CMK (cell line): ENCODE measurements around the gene PACRG.
"Not testable (repeated sequence)": the region's sequence is repeated elsewhere in the genome, so short reads cannot be mapped to it uniquely, and the experiment has no call there.

Experiments
- DNase-seq: peaks from one replicate; pipeline ENCODE4 v3.0.0-alpha.2; 2010; ENCODE audit warnings: low read depth

PACRG gene

DNA sequence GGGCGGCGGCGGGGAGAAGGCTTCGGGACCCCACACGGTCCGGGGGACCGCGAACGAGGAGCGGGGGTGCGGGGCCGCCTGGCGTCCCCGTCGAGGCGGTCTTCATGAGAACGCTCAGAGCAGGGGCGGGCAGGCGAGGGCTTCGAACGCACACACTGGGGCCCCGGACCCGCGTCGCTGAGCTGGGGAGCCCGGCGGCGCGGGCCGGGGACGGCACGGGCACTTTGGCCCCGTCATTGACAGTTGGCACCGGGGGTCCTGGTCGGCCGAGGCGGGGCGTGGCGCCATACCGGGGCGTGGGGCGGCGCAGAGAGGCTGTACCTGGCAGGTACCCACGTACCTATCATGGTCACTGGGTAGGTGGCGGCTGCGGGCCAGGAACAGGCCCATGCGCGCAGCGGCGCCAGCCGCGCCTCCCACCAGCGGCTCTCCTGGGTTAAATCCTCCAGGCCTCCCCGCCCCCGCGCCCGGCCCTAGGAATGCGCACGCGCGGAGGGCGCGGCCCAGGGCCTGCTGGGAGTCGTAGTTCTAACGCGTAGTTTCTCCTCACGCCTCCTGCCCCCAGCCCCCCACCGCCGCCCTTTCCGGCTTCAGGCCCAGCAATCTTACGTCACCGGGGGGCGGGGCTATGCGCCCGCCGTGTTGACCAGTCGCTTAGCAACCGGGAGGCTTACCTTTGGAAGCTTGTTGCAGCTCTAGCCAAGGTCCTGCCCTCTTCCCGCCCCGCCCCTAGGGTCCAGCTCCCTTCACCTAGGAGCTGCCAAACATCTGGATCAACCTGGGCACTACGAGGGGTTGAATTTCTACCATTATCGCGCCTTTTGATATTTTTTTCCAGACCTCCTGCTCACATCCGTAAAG is at the start of gene PACRG, which contains the start of gene PRKN:
TSS of gene PACRG (plus strand) at position 653 of the 861 bp plus-strand sequence.
TSS of gene PRKN (minus strand) at position 445 of the 861 bp plus-strand sequence.
- DNase-seq, result peak; percentile 86

DNA sequence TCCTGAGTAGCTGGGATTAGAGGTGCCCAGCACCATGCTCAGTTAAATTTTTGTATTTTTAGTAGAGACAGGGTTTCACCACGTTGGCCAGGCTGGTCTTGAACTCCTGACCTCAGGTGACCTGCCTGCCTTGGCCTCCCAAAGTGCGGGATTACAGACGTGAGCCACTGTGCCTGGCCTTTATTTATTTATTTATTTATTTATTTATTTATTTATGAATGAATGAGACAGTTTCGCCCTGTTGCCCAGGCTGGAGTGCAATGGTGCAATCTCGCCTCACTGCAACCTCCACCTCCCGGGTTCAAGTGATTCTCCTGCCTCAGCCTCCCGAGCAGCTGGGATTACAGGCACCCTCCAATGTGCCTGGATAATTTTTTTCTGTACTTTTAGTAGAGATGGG is 48.9 kb upstream of the PACRG start:
- DNase-seq, result not testable (repeated sequence)

DNA sequence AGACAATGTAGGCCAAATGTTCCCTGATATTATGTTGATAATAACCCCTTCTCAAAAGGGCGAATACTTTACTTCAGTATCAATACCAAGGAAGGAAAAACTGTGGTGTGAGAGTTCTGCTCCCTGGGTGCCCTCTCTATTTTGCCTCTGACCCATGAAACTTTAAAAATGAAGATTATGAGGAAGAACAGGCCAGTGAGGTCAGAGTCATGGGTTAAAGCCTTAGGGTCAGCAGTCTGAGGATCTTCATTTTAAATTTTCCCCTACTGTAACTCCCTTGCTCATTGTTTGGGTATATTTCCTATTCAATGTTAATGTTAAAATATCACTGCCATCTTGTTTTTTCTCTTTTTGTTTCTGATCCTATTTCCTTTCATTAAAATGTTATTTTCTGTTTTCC is 48.1 kb upstream of the PACRG start:
- no peak for DNase-seq

DNA sequence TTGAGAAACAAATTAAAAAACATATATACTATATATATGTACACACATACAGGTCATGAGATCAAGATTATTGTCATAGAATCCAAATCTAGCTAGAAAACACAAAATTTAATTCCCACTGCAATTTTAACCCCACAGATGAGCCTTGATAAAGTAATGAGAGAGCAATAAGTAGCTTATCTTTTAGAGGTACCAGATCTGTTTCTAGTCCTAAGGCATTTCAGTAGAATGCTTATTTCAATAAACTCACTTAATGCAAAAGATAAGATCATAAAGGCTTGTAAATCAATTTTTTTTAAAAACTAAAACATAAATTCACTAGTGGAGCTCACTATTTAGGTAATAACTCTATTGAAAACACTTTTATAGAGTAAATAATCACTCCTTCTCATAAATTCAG is 47.4 kb upstream of the PACRG start:
- no peak for DNase-seq

DNA sequence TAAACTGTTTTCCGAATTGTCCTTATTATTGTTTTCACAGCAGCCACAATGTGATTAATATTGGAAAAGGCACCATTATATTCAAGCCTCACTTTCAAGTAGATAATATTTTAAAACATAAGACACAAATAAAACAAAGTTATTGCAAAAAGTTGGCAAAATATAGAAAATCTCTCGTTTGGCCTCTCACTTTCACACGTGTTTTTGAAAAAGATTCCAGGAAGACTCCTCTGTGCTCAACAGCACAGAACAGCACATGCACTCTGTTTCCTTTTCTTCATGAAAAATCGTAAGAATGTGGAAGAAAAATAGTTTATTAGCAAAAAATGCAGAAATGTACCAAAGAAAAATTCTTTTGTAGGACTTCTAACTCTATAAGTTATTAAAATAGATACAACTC is 46.9 kb upstream of the PACRG start:
- DNase-seq, result no peak

DNA sequence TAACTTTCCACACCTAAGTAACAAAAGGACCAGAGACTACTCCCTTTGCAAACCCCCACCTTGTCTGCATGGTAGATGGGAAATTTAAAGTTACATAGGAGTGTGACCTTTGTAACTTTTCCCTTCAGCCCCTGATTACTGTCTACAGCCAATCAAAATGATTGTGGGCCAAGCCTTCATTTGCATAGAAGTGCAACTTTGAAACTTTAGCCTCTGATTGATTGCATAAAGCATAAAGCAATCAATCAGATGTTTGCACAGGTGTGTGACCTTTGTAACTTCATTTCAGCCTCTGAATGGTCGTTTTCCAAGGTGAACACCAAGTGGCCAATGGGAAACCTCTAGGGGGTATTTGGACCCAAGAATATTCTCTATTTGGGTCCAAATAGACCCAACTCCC is 46.3 kb upstream of the PACRG start:
- no peak for DNase-seq

DNA sequence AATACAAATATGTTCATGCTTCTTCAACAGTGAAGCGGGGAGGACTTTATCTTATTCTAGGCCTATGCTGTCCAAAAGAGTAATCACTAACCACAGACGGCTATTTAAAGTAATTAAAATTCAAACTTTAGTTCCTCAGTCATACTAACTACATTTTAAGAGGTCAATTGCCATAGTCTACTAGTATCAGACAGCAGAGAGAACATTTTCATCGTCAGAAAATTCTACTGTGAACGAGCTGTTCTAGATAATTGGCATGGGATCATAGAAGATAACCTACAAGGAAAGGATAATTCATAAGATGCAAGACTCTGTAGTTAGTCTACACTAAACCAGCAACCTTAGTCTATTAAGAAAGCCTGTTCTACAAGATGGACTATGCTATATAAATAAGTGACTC is 44.6 kb upstream of the PACRG start:
- no peak for DNase-seq

DNA sequence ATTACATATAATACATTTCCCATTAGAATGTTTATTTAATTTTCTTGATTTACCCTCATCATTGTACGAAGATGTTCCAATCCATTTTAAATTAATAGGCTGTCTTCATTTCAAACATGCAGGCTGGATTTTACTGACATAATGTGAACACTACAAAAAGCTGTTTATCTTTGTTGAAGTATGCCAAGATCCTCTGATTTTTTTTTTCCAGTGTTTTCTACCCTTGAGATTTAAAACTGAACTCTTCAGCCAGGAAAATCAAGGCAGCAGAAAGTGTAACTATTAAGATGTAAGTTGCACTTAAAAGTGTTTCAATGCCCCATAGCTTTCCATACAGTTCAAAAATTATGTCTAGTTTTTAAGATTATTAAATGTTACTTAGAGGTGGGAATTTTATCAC is 43.7 kb upstream of the PACRG start:
- no peak for DNase-seq

DNA sequence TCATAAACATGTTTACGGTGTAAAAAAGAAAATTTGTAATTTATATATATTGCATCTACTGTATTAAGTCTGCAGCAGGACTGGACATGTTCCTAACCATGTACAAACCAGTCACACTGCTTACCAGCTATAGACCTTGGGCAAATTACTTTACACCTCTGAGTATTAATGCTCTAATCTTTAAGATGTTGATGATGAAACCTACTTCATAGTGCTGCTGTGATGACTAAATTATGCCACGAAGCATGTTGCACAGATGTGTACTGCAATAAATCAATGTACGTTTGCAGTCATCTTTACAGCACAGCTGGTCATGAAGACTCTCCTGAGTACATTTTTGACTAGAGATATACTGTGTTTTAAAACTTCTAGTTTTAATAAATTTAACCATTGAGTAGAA is 42.8 kb upstream of the PACRG start:
- DNase-seq, result no peak

DNA sequence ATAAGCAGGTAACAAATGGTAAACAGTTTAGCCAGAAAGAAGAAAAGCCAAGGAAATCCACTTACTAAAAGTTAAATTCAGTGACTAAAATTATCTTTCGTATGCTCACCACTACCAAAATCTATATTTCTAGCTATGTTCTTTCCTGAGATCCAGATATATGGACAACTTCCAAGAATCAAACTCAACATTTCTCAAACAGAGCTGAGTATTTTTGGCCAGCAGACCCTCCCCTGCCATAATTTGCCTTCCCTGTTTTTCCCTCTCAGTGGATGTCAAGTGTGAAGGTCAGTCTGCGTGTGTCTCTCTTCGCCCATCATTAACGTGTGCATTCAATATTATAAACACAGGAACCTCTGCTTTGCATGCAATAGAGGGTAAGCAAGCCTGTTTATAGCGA is 42.2 kb upstream of the PACRG start:
- DNase-seq, result no peak

DNA sequence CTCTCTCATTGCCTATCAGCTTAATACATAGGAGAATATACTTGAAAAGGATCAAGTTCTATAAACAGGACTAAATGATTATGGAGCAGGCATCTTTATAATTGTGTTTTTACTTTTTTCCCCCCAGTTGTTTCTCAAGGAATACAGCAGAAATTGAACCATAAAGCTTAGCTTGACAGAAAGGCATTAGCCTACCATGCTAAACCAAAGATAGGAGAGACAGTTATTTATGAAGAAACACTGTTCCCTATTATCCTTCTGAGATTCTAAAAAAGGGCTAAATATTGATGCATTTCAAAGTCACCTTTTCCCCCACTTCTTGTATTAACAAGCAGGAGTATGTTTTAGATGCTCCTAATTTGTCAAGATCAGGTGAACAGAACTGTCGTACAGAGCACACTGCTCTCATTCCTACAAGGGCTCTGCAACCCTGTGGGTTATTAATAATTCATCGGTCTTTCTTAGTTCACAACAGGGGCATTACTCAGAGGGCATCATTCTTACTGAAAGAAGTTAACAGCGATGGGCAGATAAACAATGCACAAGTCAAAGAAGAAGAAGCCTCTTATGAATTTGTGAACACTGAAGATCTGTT is 38.9 kb upstream of the PACRG start:
- no peak for DNase-seq

DNA sequence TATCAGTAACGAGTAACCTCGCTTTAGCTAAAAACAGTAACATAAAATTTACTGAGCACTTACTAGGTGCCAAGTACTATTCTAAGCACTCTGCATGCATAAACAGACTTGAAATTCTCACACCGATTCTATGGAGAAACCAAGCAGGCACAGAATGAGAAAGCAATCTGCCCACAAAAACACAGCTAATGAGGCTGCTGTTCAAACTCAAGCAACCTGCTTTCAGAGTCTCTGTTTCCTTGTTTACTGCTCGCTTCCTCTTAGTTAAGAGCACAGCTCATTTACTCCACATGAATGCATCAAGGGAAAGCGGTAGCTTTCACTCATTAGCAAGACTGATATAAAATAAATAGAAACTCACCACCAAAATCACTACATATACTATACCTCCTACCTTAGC is 37.6 kb upstream of the PACRG start:
- DNase-seq, result no peak

DNA sequence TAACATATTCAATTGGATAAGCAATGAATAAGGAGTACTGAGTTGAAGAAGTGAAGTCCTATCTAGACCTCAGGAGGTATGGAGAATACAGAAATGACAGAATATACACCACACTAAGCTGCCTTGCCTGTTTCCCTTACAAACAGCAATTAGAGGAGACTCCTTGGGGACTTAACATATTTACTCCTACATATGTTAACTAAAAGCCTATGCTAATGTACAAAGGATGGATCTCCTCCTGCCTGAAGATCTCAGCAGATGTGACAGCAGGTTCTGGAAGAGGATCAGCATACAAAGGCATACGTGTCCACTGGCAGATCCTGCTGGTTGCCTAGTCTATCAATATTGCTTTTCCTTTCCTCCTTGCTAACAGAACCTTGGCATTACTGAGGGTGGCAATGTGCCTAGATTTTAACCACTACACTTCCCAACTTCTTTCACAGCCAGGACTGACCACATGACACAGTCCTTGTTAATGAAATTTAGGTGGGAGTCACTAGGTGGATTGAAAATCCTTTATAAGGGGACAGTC is 29.8 kb upstream of the PACRG start:
- no peak for DNase-seq

DNA sequence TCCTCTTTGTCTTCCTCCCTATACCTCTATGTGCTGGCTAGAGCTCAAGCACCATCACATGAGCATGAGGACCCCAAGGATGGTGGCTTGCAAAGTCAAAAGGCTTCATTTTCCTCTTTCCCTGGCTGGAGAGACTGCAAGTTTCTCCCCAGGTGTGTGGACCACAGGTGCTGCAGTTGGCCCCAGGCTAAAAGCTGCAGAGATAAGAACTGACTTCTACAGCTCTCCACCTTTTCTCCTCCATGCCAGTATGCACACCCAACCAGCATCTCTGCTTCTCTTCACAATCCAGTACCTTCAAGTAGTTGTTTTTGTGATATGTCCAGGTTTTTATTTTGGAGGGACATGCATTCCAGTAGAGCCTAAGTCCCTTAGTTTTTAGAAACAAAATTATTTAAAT is 29.3 kb upstream of the PACRG start:
- DNase-seq, result no peak

DNA sequence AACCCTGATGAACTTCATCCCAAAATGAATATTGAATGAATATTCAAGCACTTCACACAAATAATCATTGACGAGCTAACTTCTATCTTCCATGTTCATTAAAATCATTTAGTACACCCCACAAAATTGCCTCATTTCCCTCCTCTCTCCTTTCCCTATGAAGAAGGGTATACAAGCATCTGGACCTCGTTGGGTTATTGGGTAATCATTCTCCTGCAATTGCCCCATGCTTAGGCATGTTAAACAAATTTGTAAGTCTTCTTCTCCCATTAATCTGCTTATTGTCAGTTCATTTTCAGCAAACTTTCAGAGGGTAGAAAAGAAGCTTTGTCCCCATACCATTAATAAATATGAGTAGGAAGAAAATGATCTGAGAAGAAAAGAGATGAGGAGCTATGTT is 27.8 kb upstream of the PACRG start:
- DNase-seq, result no peak

DNA sequence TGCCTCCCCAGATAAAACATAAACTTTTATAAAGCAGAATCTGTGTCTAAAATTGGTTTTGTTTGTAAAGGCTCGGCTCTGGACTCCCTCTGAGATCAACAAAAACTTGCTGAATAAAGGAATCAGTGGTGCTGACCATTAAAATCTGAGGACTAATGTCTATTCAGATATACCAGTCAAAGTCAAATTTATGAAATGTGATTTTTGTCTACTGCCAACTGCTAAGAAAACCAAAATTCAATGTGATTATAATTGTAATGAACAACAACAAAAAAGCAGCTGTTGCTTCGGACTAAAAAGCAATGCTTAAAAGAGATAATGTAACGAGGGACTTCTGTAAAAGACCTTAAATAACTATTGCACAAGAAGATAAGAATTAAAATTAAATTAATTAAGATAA is 26.8 kb upstream of the PACRG start:
- DNase-seq, result no peak

DNA sequence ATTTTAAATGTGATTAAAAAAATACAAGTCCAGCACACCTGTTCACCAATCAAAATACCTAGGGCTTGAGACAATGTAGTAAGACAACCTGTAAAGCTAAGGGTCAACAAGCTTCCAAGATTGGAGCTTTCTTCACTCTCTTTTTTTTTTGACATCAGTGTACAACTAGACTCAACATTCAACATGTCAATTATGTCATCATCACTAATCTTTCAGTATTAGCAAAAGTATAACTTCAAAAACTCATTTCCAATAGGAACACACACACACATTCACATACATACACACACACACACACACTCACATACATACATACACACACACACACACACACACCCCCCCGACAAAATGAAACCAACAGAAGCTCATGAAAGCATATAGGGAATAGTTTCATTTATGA is 26.2 kb upstream of the PACRG start:
- DNase-seq, result no peak

DNA sequence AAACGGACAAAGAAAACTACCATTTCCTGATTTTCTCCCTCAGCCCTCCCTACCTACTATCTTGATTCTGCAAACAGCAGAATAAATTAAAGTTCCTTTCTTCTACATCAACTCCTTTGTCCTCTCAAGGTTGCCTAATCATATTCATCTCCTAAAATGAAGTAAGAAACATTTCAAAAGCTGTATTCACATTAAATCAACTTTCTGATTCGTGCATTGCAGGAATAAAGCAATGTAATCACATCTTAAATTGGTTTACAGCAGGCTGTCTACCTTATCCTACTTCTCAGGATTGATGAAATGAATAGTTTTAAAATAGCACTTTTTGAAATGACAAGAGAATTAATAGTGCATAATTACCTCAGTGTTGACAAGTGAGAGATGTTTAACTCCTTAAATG is 25.3 kb upstream of the PACRG start:
- DNase-seq, result no peak

DNA sequence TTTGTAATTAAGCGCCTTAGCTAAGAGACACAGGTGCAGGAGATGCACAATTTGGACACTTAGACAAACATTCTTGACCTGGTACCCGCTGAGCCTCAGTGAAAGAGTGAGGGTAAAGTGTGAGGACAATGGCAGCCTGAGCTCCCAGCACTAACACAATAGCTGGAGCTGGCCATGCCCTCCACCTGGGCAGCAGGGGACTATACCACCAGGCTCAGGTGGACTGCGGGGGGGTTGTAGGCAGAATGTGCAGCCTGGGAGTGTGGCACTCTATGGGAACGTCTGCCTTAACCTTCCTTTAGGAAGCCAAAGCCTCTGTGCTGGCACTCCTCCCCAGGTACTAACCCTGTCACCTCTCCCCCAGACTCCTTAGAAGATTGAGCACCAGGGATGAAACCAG is 23.8 kb upstream of the PACRG start:
- no peak for DNase-seq

DNA sequence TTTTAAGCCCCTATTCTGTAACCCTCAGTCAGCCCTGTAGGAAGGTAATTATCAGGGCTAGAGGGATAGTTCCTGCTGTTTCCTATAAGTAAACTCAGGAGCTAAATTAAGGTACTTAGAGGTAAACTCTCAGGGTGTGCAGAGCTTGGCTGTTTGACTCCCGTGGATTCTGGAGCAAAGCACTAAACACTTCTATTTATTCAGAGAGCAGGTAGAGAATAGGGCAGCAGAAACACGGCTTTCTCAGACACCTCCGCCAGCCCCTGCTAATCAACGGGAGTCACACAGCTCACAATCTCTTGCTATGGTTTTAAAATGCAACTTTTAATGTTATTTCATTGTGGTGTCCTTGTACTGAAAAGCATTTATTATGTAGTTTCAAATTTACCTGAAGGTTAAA is 22.0 kb upstream of the PACRG start:
- no peak for DNase-seq

DNA sequence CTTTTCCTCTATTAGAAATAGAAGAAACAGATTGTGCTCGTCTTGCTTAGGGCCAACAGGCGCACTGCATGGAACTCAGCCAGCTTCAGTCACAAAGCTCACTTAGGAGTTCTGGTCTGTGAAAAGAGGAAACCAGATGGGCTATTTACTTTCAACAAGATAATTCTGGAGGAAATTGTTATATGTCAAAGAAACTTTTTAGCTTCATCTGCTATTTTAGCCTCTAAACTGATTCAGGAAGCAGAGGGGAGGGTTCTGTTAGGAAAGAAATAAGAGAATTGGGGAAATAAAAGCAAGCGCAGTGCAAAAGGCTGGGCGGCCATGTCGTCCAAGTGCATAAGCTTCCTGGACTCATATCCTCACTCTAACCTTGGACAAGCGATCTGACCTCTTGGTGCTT is 21.5 kb upstream of the PACRG start:
- DNase-seq, result no peak

DNA sequence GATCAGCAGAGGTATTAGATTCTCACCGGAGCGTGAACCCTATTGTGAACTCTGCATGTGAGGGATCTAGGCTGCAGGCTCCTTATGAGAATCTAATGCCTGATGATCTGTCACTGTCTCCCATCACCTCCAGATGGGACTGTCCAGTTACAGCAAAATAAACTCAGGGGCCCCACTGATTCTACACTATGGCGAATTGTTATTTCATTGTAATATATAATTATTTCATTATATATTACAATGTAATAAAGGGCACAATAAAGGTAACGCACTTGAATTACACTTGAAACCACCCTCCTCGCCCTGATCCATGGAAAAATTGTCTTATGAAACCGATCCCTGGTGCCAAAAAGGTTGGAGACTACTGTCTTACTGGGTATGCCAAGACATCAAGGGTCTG is 18.8 kb upstream of the PACRG start:
- no peak for DNase-seq

DNA sequence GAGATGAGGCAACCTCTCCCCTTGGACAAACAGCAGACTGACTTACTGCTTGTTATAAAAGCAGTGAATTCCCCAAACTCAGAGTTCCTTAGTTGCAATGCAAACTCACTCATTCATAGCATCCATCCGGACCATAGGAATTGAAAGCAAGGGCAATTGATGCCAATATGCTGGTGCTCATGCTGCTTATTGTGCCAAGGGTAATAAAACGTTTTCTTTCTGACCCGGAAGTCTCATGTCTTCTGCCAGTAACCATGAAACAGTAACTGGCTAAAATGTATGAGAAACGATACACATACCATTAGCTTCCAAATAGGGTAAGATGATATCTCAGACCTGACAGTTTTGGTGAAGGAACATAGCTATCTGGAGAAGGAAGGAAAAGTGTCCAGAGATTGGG is 18.3 kb upstream of the PACRG start:
- no peak for DNase-seq

DNA sequence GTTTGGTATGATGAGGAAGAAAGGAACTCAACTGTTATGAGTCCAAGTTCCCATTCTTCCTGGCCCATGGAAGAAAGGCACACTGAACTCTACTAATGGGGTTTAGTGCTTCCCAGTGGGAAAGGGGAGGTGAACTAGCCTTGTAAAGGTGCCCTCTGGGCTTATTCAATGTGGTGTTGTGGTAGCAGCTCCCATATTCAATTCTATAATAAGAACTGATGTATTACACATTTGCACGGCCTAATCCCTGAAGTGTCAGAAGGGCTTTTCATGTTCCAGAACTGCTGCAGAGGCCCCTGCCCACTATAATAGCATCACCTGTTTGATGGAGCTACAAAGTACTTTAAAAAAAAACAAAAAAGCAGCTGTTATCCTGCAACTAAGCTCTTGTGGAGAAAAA is 17.4 kb upstream of the PACRG start:
- no peak for DNase-seq
